ENCODE results near the gene MEF2A. TPM values are rescaled to one million over a fixed set of nuclear protein-coding genes. Genes with fewer than 3 reads are reported as not detected.

MEF2A gene
- total RNA-seq, 1 donor from 2014 or later: 86.8 TPM

DNA sequence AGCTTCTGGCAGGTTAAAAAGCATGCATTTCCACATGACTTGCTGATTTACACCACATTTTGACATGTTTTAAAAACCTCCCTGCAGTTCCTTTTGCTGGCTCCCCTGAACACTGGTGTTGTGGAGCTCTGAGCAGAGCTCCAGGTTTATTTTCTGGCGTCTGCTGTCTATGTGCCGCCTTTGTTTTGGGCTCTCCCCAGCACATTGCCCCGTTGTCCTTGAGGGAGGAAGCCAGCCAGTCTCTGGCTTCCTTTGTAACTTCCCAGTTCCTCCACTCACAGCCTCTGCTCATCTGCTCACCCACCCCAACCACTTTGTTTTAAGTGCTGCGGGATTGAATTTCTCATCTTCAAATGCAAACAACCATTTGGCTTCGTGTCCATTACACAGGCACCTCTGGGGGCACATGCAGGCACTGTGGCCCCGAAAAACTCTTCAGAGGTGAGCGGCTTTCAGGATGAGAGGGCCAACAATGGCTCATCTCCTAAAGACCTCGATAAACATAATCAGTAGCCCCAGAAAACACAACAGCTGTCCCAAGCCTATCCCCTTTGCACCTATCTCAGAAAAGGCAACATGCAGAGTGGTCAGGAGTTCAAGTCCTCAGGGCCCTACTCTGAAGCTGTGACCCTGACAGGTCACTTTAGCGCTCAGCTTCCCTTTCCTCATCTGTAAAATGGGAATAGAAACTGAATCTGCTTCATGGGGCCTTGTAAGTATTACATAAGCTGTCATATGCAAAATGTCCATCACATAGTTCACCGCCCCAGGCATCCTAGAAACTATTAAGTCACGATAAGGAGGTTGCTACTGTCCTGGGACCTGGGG, 1.3 kb upstream of the MEF2A start:
- H3K27ac ChIP-seq: peak overlapping the region; percentile 95
- H3K36me3 ChIP-seq: no peaks in the 10 kb centered on the region
- H3K9me3 ChIP-seq: no peaks in the 10 kb centered on the region
- DNase-seq (no peak), ATAC-seq (peak; percentile 2)
- TF ChIP-seq, protein P1, sequence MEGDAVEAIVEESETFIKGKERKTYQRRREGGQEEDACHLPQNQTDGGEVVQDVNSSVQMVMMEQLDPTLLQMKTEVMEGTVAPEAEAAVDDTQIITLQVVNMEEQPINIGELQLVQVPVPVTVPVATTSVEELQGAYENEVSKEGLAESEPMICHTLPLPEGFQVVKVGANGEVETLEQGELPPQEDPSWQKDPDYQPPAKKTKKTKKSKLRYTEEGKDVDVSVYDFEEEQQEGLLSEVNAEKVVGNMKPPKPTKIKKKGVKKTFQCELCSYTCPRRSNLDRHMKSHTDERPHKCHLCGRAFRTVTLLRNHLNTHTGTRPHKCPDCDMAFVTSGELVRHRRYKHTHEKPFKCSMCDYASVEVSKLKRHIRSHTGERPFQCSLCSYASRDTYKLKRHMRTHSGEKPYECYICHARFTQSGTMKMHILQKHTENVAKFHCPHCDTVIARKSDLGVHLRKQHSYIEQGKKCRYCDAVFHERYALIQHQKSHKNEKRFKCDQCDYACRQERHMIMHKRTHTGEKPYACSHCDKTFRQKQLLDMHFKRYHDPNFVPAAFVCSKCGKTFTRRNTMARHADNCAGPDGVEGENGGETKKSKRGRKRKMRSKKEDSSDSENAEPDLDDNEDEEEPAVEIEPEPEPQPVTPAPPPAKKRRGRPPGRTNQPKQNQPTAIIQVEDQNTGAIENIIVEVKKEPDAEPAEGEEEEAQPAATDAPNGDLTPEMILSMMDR (IDR thresholded peaks at IDR 0.05): no peak
- intact Hi-C loops (cut with DNase I): no loop called here
- no peaks in the 10 kb centered on the region for H3K27me3 ChIP-seq
- H3K4me1 ChIP-seq: peaks cover 26% of the 10 kb centered on the region
- peak overlapping the region; percentile 54 for H3K4me3 ChIP-seq

DNA sequence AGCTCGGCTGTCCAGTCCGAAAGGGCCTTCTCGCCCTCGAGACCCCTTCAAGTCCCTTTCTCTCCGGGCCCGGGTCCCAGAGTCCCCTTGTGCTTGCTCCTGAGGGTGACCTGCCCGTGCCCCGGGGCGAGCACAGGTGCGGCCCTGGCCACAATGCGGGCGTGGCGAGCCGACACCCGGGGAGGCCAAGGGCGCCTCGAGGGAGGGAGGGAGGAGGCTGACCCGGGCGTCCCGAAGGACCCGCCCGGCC, 810 bp upstream of the MEF2A start:
- intact Hi-C loops (cut with DNase I): no loop called here
- DNase-seq: no peak

DNA sequence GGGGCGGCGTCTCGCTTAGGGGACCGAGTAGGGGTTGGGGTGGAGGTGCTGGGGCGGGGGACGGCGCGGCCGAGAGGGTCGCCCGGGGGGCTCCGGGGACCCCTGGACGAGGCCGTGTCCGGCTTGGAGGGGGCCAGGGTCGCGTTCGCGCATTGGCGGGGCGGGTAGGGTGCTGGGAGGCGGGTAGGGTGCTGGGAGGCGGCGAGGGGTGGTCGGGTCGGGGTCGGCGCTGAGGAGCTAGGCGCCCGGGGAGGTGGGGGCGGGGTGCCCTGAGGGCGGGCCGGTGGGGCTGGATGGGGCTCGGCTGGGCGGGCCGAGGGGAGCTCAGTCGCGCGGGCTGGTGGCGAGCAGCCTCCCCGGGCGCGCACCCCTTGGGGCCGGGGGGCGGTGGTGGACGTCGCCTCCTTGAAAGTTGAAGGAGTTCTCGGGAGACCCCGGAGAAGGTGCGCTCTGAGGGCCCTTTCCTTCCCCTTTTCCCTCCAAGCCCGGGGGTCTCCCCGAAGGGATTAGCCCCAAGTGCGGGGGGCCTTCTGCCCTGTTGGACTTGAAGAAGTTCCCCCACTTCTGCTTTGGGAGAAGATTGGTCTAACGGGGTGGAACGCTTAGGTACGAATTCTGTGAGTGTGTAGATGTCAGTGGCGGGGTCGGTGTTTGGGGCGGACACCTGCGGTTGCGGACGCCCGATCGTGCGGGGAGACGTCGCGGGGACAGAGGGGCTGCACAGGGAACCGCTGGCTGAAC, 543 bp downstream of the MEF2A start:
- H3K4me1 ChIP-seq: peaks cover 26% of the 10 kb centered on the region

More for the DNA sequence above, 810 bp upstream of the MEF2A start:
- no peak for ATAC-seq
- Histone ChIP-seq H3K4me1 (peaks cover 26% of the 10 kb centered on the region), H3K27ac (peak overlapping the region; percentile 95), H3K4me3 (peak overlapping the region; percentile 54), H3K9me3 (no peaks in the 10 kb centered on the region), H3K27me3 (no peaks in the 10 kb centered on the region), H3K36me3 (no peaks in the 10 kb centered on the region)
- TF ChIP-seq, protein P1 (IDR thresholded peaks at IDR 0.05): no peak

DNA sequence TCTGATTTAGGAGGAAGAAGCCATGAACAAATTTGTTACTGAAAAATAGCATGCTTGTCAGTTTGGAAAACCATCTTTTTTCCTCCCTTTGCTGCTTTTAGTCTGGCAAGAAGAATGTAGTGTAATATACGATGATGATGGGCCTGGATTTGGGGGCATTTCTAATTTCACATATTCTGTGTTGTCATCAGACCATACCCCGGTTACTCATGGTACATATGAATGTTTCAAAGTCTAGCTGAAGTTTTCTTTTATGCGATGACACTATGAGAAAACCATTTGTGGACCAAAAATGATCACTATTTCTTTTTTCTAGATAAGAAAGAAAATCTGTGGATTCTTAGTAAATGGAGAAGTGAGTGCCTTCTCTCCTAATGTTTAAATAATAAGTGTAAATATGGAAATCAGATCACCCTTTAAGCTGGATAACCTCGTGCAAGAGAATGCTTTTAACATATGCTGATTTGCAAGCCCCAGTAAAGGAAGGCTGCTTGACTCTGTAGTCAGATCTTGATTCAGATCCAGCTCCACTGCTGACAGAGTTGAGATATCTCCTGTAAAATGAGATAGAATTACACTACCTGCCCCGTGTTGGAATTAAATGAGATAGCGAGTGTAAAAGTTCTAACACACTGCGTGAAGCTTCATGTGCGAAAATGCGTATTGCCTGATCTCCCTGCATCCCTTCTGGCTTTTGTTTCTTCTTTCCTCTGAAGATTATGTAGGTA, 3.0 kb downstream of the MEF2A start:
- H3K9me3 ChIP-seq: no peaks in the 10 kb centered on the region
- H3K4me3 ChIP-seq: no peak overlapping the region
- peak overlapping the region; percentile 52 for H3K27ac ChIP-seq
- TF ChIP-seq, protein P1 (IDR thresholded peaks at IDR 0.05): no peak
- no peaks in the 10 kb centered on the region for H3K36me3 ChIP-seq
- peaks cover 25% of the 10 kb centered on the region for H3K4me1 ChIP-seq
- ATAC-seq (no peak), DNase-seq (no peak)
- intact Hi-C loops (cut with DNase I): no loop called here
- H3K27me3 ChIP-seq: no peaks in the 10 kb centered on the region

More for the DNA sequence above, 543 bp downstream of the MEF2A start:
- Histone ChIP-seq H3K4me3 (peak overlapping the region; percentile 72), H3K9me3 (no peaks in the 10 kb centered on the region), H3K27me3 (no peaks in the 10 kb centered on the region), H3K36me3 (no peaks in the 10 kb centered on the region), H3K27ac (peak overlapping the region; percentile 95)
- DNase-seq (peak; percentile 76), ATAC-seq (peak; percentile 29)
- intact Hi-C loops (cut with DNase I): no loop called here
- TF ChIP-seq, protein P1 (IDR thresholded peaks at IDR 0.05): no peak

DNA sequence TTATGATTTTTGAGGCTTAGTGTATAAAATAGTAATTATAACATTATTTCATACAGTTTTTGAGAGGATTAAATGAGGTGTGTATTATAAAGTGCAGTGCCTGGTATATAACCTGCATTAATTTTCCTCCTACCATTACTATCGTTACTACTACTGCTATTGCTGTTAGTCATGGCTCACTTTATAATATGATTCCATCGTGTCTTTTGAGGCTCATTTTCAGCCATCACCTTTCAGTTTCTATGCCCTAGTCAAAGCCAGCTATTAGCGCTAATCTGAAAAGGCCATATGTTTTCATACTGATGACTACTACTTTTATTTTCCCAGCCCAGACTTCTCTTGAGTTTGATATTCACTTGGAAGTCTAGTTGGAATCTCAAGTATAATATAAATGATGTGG, 5.5 kb downstream of the MEF2A start:
- Histone ChIP-seq H3K27me3 (no peaks in the 10 kb centered on the region), H3K36me3 (no peaks in the 10 kb centered on the region), H3K27ac (no peak overlapping the region), H3K4me3 (no peak overlapping the region), H3K9me3 (no peaks in the 10 kb centered on the region), H3K4me1 (peaks cover 19% of the 10 kb centered on the region)
- TF ChIP-seq, protein P1 (IDR thresholded peaks at IDR 0.05): no peak
- ATAC-seq (no peak), DNase-seq (no peak)
- intact Hi-C loops (cut with DNase I): no loop called here
